Upper lobe of left lung (tissue), 6 donors: ENCODE measurements around the gene CALN1. TPM values are rescaled to one million over a fixed set of nuclear protein-coding genes. Genes with fewer than 3 reads are reported as not detected.
A peak's percentile ranks its signal among the peaks of the same experiment; 100 is the strongest.

Experiments
- ATAC-seq, 2 donors: fragments of 200-7000 bp; cut with Tn5 transposase; one replicate each; pipeline ENCODE4 v1.9.1; 2022; ENCODE audit warnings: mild to moderate bottlenecking in 2 of 2, moderate library complexity in 2 of 2; ENCODE audit not compliant: low FRiP score in 2 of 2
- DNase-seq, 2 donors: peaks; one replicate each; pipeline ENCODE4 v3.0.0-alpha.2; 2019 to 2020
- H3K27ac ChIP-seq, 4 donors: fragments of 200-600 bp; sonication (generic); one replicate each; pipeline ENCODE4 v1.5.1; 2016 to 2019
- H3K27me3 ChIP-seq, 4 donors: fragments of 200-600 bp; sonication (generic); one replicate each; pipeline ENCODE4 v1.5.1; 2017 to 2019
- H3K36me3 ChIP-seq, 4 donors: fragments of 200-600 bp; sonication (generic); one replicate each; pipeline ENCODE4 v1.5.1; 2016 to 2019
- H3K4me1 ChIP-seq, 4 donors: fragments of 200-600 bp; sonication (generic); one replicate each; pipeline ENCODE4 v1.5.1; 2018 to 2019
- H3K4me3 ChIP-seq, 4 donors: fragments of 200-600 bp; sonication (generic); one replicate each; pipeline ENCODE4 v1.5.1; 2017 to 2019; ENCODE audit warnings: mild to moderate bottlenecking in 2 of 4, moderate library complexity in 1 of 4
- H3K9me3 ChIP-seq, 4 donors: fragments of 200-600 bp; sonication (generic); one replicate each; pipeline ENCODE4 v1.5.1; 2018 to 2019
- CTCF ChIP-seq, 6 experiments: fragments of 450-650 bp in 4 of 6; fragments of 200-600 bp in 2 of 6; sonication (generic) in 2 of 6; IDR thresholded peaks; one replicate each; pipeline ENCODE4 v1.5.1; 2016 to 2019; ENCODE audit warnings: antibody characterized with exemption in 6 of 6
- EP300 ChIP-seq, 4 donors: sonication (generic); formaldehyde crosslinking; IDR thresholded peaks; one replicate each; pipeline ENCODE4 v1.5.1; 2017; ENCODE audit warnings: antibody characterized with exemption in 4 of 4, control low read depth in 2 of 4
- POLR2A ChIP-seq, 4 donors: fragments of 450-650 bp; IDR thresholded peaks; one replicate each; pipeline ENCODE4 v1.5.1; 2016 to 2017; ENCODE audit warnings: antibody characterized with exemption in 4 of 4, mild to moderate bottlenecking in 2 of 4
- POLR2AphosphoS5 ChIP-seq, 2 donors: sonication (generic); formaldehyde crosslinking; IDR thresholded peaks; one replicate each; pipeline ENCODE4 v1.5.1; 2017; ENCODE audit warnings: antibody characterized with exemption in 2 of 2
- WGBS, 2 donors: methylation state at CpG; one replicate each; pipeline ENCODE4 v1.1.5; 2017 to 2018; 5-methylcytosine and 5-hydroxymethylcytosine counted together
- total RNA-seq, 6 donors: library from RNA; depleted of rRNA in 4 of 6; stranded (reverse); fragments of >200 nt in 4 of 6; gene quantifications; one replicate each; pipeline versions ENCODE4 v1.1.0 to v1.2.1, GENCODE V29; 2016 to 2021
- donor health status: DM: no; HTN: no; CAD: no; lungs with moderate emphysema.
- donor health status: DM: no; HTN: yes; CAD: no; lungs with severe emphysema.

The CALN1 gene
- total RNA-seq, 6 donors from 2014 or later, result 0.24 to 0.46 TPM; not detected in 4

- TF ChIP-seq POLR2AphosphoS5 (IDR thresholded peaks at IDR 0.05) (no peak), EP300 (IDR thresholded peaks at IDR 0.05) (no peak), POLR2A (IDR thresholded peaks at IDR 0.05) (no peak), CTCF (IDR thresholded peaks at IDR 0.05) (no peak)
- H3K4me1 ChIP-seq, result no peaks in the 10 kb centered on the region
- H3K36me3 ChIP-seq, result no peaks in the 10 kb centered on the region
- no peak for ATAC-seq
- no peak overlapping the region for H3K27ac ChIP-seq
- H3K9me3 ChIP-seq, result no peaks in the 10 kb centered on the region
- 77 to 89% methylated on average over 5 of the region's 5 CpGs for WGBS, 2 donors
- no peak for DNase-seq
- no peaks in the 10 kb centered on the region for H3K27me3 ChIP-seq
- no peak overlapping the region for H3K4me3 ChIP-seq
These were observed 17.2 kb upstream of the CALN1 start for GRCh38 chr7:72429316-72429715.

- 85 to 90% methylated on average over 7 to 8 of the region's 8 CpGs for WGBS, 2 donors
- ATAC-seq, result no peak
- TF ChIP-seq POLR2AphosphoS5 (IDR thresholded peaks at IDR 0.05) (no peak), EP300 (IDR thresholded peaks at IDR 0.05) (no peak), POLR2A (IDR thresholded peaks at IDR 0.05) (no peak), CTCF (IDR thresholded peaks at IDR 0.05) (no peak)
These were observed 4.7 kb upstream of the CALN1 start for GRCh38 chr7:72416846-72417245.

GRCh38 chr7:72415586-72415985 is 3.4 kb upstream of the CALN1 start:
- DNase-seq (no peak), ATAC-seq (no peak)
- H3K36me3 ChIP-seq, result no peaks in the 10 kb centered on the region
- no peak for TF ChIP-seq POLR2A (IDR thresholded peaks at IDR 0.05)
- no peak for TF ChIP-seq CTCF (IDR thresholded peaks at IDR 0.05)
- TF ChIP-seq POLR2AphosphoS5 (IDR thresholded peaks at IDR 0.05), result no peak
- TF ChIP-seq EP300 (IDR thresholded peaks at IDR 0.05), result no peak
- H3K9me3 ChIP-seq, result peaks cover 0 to 3% (median 0%) of the 10 kb centered on the region in 4 donors
- no peaks in the 10 kb centered on the region for H3K27me3 ChIP-seq
- 91 to 97% methylated on average over 11 of the region's 11 CpGs for WGBS, 2 donors
- no peaks in the 10 kb centered on the region for H3K4me1 ChIP-seq
- H3K4me3 ChIP-seq, result no peak overlapping the region
- no peak overlapping the region for H3K27ac ChIP-seq

More at GRCh38 chr7:72416846-72417245, 4.7 kb upstream of the CALN1 start:
- Histone ChIP-seq H3K27ac (no peak overlapping the region), H3K27me3 (no peaks in the 10 kb centered on the region), H3K4me3 (no peak overlapping the region), H3K36me3 (no peaks in the 10 kb centered on the region), H3K4me1 (no peaks in the 10 kb centered on the region), H3K9me3 (peaks cover 0 to 3% (median 0%) of the 10 kb centered on the region in 4 donors)
- DNase-seq, result no peak

- no peak for TF ChIP-seq POLR2A (IDR thresholded peaks at IDR 0.05)
- TF ChIP-seq CTCF (IDR thresholded peaks at IDR 0.05), result no peak
- no peak for TF ChIP-seq EP300 (IDR thresholded peaks at IDR 0.05)
- no peak for TF ChIP-seq POLR2AphosphoS5 (IDR thresholded peaks at IDR 0.05)
- 93 to 95% methylated on average over 9 of the region's 9 CpGs for WGBS, 2 donors
- no peak overlapping the region for H3K27ac ChIP-seq
- no peak overlapping the region for H3K4me3 ChIP-seq
- H3K27me3 ChIP-seq, result no peaks in the 10 kb centered on the region
- H3K4me1 ChIP-seq, result no peaks in the 10 kb centered on the region
- no peaks in the 10 kb centered on the region for H3K9me3 ChIP-seq
- H3K36me3 ChIP-seq, result no peaks in the 10 kb centered on the region
- DNase-seq (no peak), ATAC-seq (no peak)
These were observed 1.7 kb upstream of the CALN1 start for GRCh38 chr7:72413886-72414285.

GRCh38 chr7:72413290-72413689 is 1.2 kb upstream of the CALN1 start:
- H3K4me1 ChIP-seq, result no peaks in the 10 kb centered on the region
- no peak for DNase-seq
- H3K9me3 ChIP-seq, result no peaks in the 10 kb centered on the region
- TF ChIP-seq POLR2A (IDR thresholded peaks at IDR 0.05) (no peak), EP300 (IDR thresholded peaks at IDR 0.05) (no peak), POLR2AphosphoS5 (IDR thresholded peaks at IDR 0.05) (no peak), CTCF (IDR thresholded peaks at IDR 0.05) (no peak)
- peak in 1 of 2 donors; percentile 7 for ATAC-seq
- H3K27ac ChIP-seq, result no peak overlapping the region
- no peaks in the 10 kb centered on the region for H3K36me3 ChIP-seq
- WGBS, 2 donors, result 94 to 96% methylated on average over 6 of the region's 6 CpGs
- no peak overlapping the region for H3K4me3 ChIP-seq
- H3K27me3 ChIP-seq, result no peaks in the 10 kb centered on the region
